ENCODE data around the gene ITGAV. TPM values are rescaled to one million over a fixed set of nuclear protein-coding genes. Genes with fewer than 3 reads are reported as not detected.

ITGAV gene
- total and polyA plus RNA-seq, 4 donors = 6.6 to 31.3 (median 12.0) TPM

GRCh38 chr2:186669146-186669545 is 79.3 kb downstream of the ITGAV start:
- no peaks in the 10 kb centered on the region for H3K27me3 ChIP-seq (ENCODE audit: control insufficient read depth in 4 of 4, insufficient read depth in 4 of 4, low read length in 3 of 4)
- DNase-seq (ENCODE audit: low spot score) = no peak
- 96% methylated on average over 1 of the region's 1 CpG for WGBS
- H3K9ac ChIP-seq (ENCODE audit: low read depth in 1 of 2, low read length in 2 of 2) = no peak overlapping the region
- no peak overlapping the region for H3K4me3 ChIP-seq (ENCODE audit: low read depth in 1 of 3, low read length in 3 of 3)
- peaks cover 0 to 4% (median 1%) of the 10 kb centered on the region in 4 donors for H3K9me3 ChIP-seq (ENCODE audit: control insufficient read depth in 4 of 4, low read length in 3 of 4)
- no peak for TF ChIP-seq SP1 (IDR thresholded peaks at IDR 0.05)
- no peak for TF ChIP-seq FOXA1 (IDR thresholded peaks at IDR 0.05)
- no peak for TF ChIP-seq NR2F2 (IDR thresholded peaks at IDR 0.05)
- TF ChIP-seq EGR1 (IDR thresholded peaks at IDR 0.05; ENCODE audit: low read depth in 2 of 2) = no peak
- TF ChIP-seq HNF4G (IDR thresholded peaks at IDR 0.05) = no peak
- TF ChIP-seq FOXA2 (IDR thresholded peaks at IDR 0.05) = no peak
- TF ChIP-seq CTCF (IDR thresholded peaks at IDR 0.05; ENCODE audit: low read depth, low read length, missing input control) = no peak
- no peak for TF ChIP-seq MAX (IDR thresholded peaks at IDR 0.05)
- TF ChIP-seq REST (IDR thresholded peaks at IDR 0.05) = no peak
- TF ChIP-seq ATF3 (IDR thresholded peaks at IDR 0.05) = no peak
- no peak for TF ChIP-seq ZBTB33 (IDR thresholded peaks at IDR 0.05)
- no peak for TF ChIP-seq GABPA (IDR thresholded peaks at IDR 0.05 in 1 of 2, conservative IDR thresholded peaks at IDR 0.05 in 1 of 2)
- TF ChIP-seq YY1 (IDR thresholded peaks at IDR 0.05) = no peak
- TF ChIP-seq RAD21 (IDR thresholded peaks at IDR 0.05) = no peak
- no peak for TF ChIP-seq JUND (IDR thresholded peaks at IDR 0.05)
- TF ChIP-seq RXRA (IDR thresholded peaks at IDR 0.05) = no peak
- no peak for TF ChIP-seq HNF4A (conservative IDR thresholded peaks at IDR 0.05)
- no peak for TF ChIP-seq TAF1 (conservative IDR thresholded peaks at IDR 0.05)
- no peaks in the 10 kb centered on the region for H3K4me1 ChIP-seq (ENCODE audit: control insufficient read depth in 4 of 4, insufficient read depth in 4 of 4, low read length in 3 of 4)
- H3K36me3 ChIP-seq (ENCODE audit: control insufficient read depth in 4 of 4, insufficient read depth in 3 of 4, low read depth in 1 of 4, low read length in 3 of 4) = peaks cover 6 to 66% (median 53%) of the 10 kb centered on the region in 4 donors
- no peak overlapping the region for H3K27ac ChIP-seq (ENCODE audit: low read depth in 1 of 2, low read length in 2 of 2)

Measured in liver (tissue), 9 donors.